Fibroblast of lung (primary cell): ENCODE measurements around the gene CDR2L. TPM values are rescaled to one million over a fixed set of nuclear protein-coding genes. Genes with fewer than 3 reads are reported as not detected.

Experiments used
- DNase-seq, 2 donors: peaks; one replicate each; pipeline versions ENCODE4 v3.0.0 to v3.0.0-alpha.2; 2010; ENCODE audit warnings: low read depth in 2 of 2
- H2AFZ ChIP-seq: 2 replicates; pipeline ENCODE4 v1.5.1; 2012; ENCODE audit warnings: low read length, control low read depth, inconsistent platforms
- H3K27ac ChIP-seq: 2 replicates; pipeline ENCODE4 v1.5.1; 2011; ENCODE audit warnings: low read length, control low read depth; ENCODE audit not compliant: insufficient read depth
- H3K27me3 ChIP-seq: 2 replicates; pipeline ENCODE4 v1.5.1; 2011; ENCODE audit warnings: mild to moderate bottlenecking, low read length; ENCODE audit not compliant: control insufficient read depth, insufficient read depth
- H3K36me3 ChIP-seq: 2 replicates; pipeline ENCODE4 v1.5.1; 2011; ENCODE audit warnings: low read length; ENCODE audit not compliant: control insufficient read depth, insufficient read depth
- H3K4me1 ChIP-seq: 2 replicates; pipeline ENCODE4 v1.5.1; 2011; ENCODE audit warnings: low read length; ENCODE audit not compliant: control insufficient read depth, insufficient read depth; ENCODE audit errors: extremely low read depth
- H3K4me2 ChIP-seq: 2 replicates; pipeline ENCODE4 v1.5.1; 2011; ENCODE audit warnings: low read length, control low read depth; ENCODE audit not compliant: insufficient read depth; ENCODE audit errors: extremely low read depth
- H3K4me3 ChIP-seq, 4 experiments: fragments of 200-600 bp in 1 of 4; sonication (generic) in 1 of 4; replicated peaks in 1 of 4; 2 replicates each; pipeline ENCODE4 v1.5.1; 2011 to 2016; ENCODE audit warnings: low read length in 4 of 4, low read depth in 3 of 4, mild to moderate bottlenecking in 3 of 4, control low read depth in 2 of 4, inconsistent platforms in 1 of 4, mixed read lengths in 1 of 4; ENCODE audit not compliant: insufficient read depth in 1 of 4; ENCODE audit errors: control extremely low read depth in 1 of 4
- H3K79me2 ChIP-seq: 2 replicates; pipeline ENCODE4 v1.5.1; 2012; ENCODE audit warnings: mild to moderate bottlenecking, low read length, inconsistent platforms; ENCODE audit not compliant: control insufficient read depth, insufficient read depth
- H3K9ac ChIP-seq: 2 replicates; pipeline ENCODE4 v1.5.1; 2011; ENCODE audit warnings: mild to moderate bottlenecking, low read length, control low read depth; ENCODE audit not compliant: insufficient read depth
- H3K9me3 ChIP-seq: 2 replicates; pipeline ENCODE4 v1.5.1; 2012; ENCODE audit warnings: low read depth, low read length; ENCODE audit not compliant: control insufficient read depth, insufficient read depth
- H4K20me1 ChIP-seq: 2 replicates; pipeline ENCODE4 v1.5.1; 2011; ENCODE audit warnings: low read length; ENCODE audit not compliant: control insufficient read depth, insufficient read depth; ENCODE audit errors: extremely low read depth
- EZH2 ChIP-seq: IDR thresholded peaks from 2 replicates; pipeline ENCODE4 v1.5.1; 2012; ENCODE audit warnings: low read length, control low read depth, mild to moderate bottlenecking; ENCODE audit errors: missing control alignments
- polyA plus RNA-seq, 2 donors: library from polyadenylated mRNA; depleted of rRNA in 1 of 2; stranded (reverse) in 1 of 2; unstranded in 1 of 2; fragments of >200 nt; gene quantifications; 2 replicates each; pipeline ENCODE4 v1.2.1, GENCODE V29; 2011 to 2012; ENCODE audit warnings: missing spikeins in 1 of 2
- total RNA-seq: library from RNA; depleted of rRNA; stranded (reverse); fragments of >200 nt; gene quantifications from 2 replicates; pipeline ENCODE4 v1.2.1, GENCODE V29; 2014
- TF ChIP-seq, protein P1 (sequence below), 2 donors: IDR thresholded peaks in 1 of 2; conservative IDR thresholded peaks in 1 of 2; 1 replicate in 1 of 2; 2 replicates in 1 of 2; pipeline ENCODE4 v1.5.1; 2011 to 2012; ENCODE audit warnings: low read length in 2 of 2, control low read depth in 1 of 2, inconsistent platforms in 1 of 2, low read depth in 1 of 2, mild to moderate bottlenecking in 1 of 2

The CDR2L gene
- total and polyA plus RNA-seq, 2 donors (not counting 1 experiment from before 2014, with no cell fraction given), result 9.7 to 12.2 TPM

DNA sequence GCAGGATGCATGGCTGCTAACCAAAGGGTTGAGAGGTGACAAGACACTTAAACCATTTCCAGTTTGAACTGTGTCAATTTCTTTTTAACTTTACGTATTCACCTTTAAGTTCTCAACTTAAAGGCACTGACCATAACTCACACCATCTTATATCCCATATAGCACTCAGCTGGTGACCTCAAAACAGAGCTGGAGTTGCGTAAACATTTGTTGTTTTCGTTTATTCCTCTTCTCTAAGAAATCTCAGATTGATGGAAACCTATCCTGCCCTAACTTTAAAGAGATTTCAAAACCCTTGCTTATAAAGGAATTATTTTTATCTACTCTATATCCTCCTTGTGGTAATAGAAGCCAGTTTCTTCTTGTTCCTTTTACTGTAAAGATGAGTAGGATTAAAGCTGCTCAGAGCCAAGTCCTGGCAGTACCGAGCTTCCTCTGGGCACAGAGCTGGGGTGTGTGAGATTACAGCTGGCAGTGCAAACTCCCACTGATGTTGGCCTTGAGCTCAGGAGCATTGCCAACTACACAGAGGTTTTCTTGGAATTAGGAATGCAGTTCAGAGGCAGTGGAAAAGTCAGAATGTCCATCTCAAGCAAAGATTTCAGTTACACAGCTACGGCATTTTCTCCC is 60.9 kb downstream of the CDR2L start:
- H3K4me3 ChIP-seq, result peak overlapping the region; percentile 67 to 97 (median 89)
- peak; percentile 29 to 38 for DNase-seq
- peak overlapping the region; percentile 100 for H3K4me2 ChIP-seq
- H4K20me1 ChIP-seq, result no peaks in the 10 kb centered on the region
- no peaks in the 10 kb centered on the region for H3K27me3 ChIP-seq
- H3K4me1 ChIP-seq, result peaks cover 3% of the 10 kb centered on the region
- H3K9me3 ChIP-seq, result no peaks in the 10 kb centered on the region
- peaks cover 3% of the 10 kb centered on the region for H3K36me3 ChIP-seq
- no peak overlapping the region for H3K27ac ChIP-seq
- peaks cover 19% of the 10 kb centered on the region for H3K79me2 ChIP-seq
- no peak overlapping the region for H2AFZ ChIP-seq
- H3K9ac ChIP-seq, result no peak overlapping the region
- TF ChIP-seq, protein P1, sequence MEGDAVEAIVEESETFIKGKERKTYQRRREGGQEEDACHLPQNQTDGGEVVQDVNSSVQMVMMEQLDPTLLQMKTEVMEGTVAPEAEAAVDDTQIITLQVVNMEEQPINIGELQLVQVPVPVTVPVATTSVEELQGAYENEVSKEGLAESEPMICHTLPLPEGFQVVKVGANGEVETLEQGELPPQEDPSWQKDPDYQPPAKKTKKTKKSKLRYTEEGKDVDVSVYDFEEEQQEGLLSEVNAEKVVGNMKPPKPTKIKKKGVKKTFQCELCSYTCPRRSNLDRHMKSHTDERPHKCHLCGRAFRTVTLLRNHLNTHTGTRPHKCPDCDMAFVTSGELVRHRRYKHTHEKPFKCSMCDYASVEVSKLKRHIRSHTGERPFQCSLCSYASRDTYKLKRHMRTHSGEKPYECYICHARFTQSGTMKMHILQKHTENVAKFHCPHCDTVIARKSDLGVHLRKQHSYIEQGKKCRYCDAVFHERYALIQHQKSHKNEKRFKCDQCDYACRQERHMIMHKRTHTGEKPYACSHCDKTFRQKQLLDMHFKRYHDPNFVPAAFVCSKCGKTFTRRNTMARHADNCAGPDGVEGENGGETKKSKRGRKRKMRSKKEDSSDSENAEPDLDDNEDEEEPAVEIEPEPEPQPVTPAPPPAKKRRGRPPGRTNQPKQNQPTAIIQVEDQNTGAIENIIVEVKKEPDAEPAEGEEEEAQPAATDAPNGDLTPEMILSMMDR (conservative IDR thresholded peaks at IDR 0.05 in 1 of 2, IDR thresholded peaks at IDR 0.05 in 1 of 2; ENCODE audit: low read depth in 1 of 2, low read length in 2 of 2), result no peak
- no peak for TF ChIP-seq EZH2

DNA sequence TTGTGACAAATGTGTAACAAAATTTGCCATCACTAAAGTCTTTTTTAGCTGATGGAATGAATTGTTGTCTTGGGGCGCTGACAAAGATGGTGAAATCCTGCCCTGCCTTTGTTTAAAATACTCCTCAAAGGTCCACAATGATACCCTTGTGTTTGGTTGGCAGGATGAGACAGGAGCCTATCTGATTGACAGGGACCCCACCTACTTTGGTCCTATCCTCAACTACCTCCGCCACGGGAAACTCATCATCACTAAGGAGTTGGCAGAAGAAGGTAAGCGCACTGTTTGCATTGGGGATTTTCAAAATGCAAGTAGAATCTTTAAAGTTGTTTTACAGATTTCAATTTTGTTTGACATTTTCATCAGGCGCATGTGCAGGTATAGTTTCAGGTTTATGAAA is 61.6 kb downstream of the CDR2L start:
- no peak for DNase-seq
- Histone ChIP-seq H3K36me3 (peaks cover 5% of the 10 kb centered on the region), H3K4me1 (peaks cover 3% of the 10 kb centered on the region), H3K4me3 (peak overlapping the region in 2 of 4 experiments; percentile 67 to 97), H3K4me2 (no peak overlapping the region), H4K20me1 (no peaks in the 10 kb centered on the region), H2AFZ (no peak overlapping the region), H3K79me2 (peaks cover 16% of the 10 kb centered on the region), H3K27me3 (no peaks in the 10 kb centered on the region), H3K9me3 (no peaks in the 10 kb centered on the region), H3K27ac (no peak overlapping the region), H3K9ac (no peak overlapping the region)
- TF ChIP-seq EZH2, result no peak
- TF ChIP-seq, protein P1 (conservative IDR thresholded peaks at IDR 0.05 in 1 of 2, IDR thresholded peaks at IDR 0.05 in 1 of 2; ENCODE audit: low read depth in 1 of 2, low read length in 2 of 2), result no peak

DNA sequence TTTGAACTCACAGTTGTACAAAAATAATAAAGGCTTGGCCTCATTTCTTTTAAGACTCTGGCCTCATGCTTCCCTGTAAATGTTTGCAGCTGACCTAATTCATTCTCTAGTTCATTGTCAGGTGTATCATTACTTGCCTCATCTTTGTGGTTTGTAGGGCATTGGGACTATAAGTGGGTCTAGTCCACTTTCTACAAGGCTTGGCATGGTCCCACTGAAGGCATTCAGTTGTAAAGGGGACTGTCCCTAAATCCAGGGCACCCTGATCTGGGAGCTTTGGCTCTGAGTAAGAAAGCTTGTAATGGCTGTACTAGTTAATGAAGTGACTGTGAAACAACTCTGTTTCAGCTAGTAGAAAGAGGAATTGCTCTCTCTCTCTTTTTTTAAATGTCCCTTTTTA is 62.3 kb downstream of the CDR2L start:
- Histone ChIP-seq H3K36me3 (peaks cover 5% of the 10 kb centered on the region), H3K27me3 (no peaks in the 10 kb centered on the region), H3K4me1 (peaks cover 3% of the 10 kb centered on the region), H3K27ac (no peak overlapping the region), H3K9me3 (no peaks in the 10 kb centered on the region), H2AFZ (no peak overlapping the region), H3K4me2 (no peak overlapping the region), H4K20me1 (no peaks in the 10 kb centered on the region), H3K9ac (no peak overlapping the region), H3K4me3 (no peak overlapping the region), H3K79me2 (peaks cover 15% of the 10 kb centered on the region)
- no peak for DNase-seq
- TF ChIP-seq EZH2, result no peak
- TF ChIP-seq, protein P1 (conservative IDR thresholded peaks at IDR 0.05 in 1 of 2, IDR thresholded peaks at IDR 0.05 in 1 of 2; ENCODE audit: low read depth in 1 of 2, low read length in 2 of 2), result no peak
